ENCODE data around the gene TMEM151A.
"Not testable (repeated sequence)": the region's sequence is repeated elsewhere in the genome, so short reads cannot be mapped to it uniquely, and the experiment has no call there.

Gene TMEM151A

GRCh38 chr11:66297610-66298009 is 5.9 kb downstream of the TMEM151A start:
- Mint-ChIP-seq H3K36me3 (no peaks in the 10 kb centered on the region), H3K27ac (no peak overlapping the region), H3K9me3 (no peaks in the 10 kb centered on the region), H3K4me3 (no peak overlapping the region), H3K4me1 (peaks cover 9% of the 10 kb centered on the region)
- no peak for DNase-seq (ENCODE audit: low spot score in 2 of 2)
- no peak for ATAC-seq

- Mint-ChIP-seq H3K4me1 (no peaks in the 10 kb centered on the region), H3K4me3 (no peak overlapping the region), H3K9me3 (no peaks in the 10 kb centered on the region), H3K27ac (no peak overlapping the region), H3K36me3 (no peaks in the 10 kb centered on the region)
- ATAC-seq = no peak
- DNase-seq (ENCODE audit: low spot score in 2 of 2) = no peak
Observed at GRCh38 chr11:66299186-66299585, 7.5 kb downstream of the TMEM151A start.

- ATAC-seq (no peak), DNase-seq (ENCODE audit: low spot score in 2 of 2) (no peak)
- Mint-ChIP-seq H3K27ac (no peak overlapping the region), H3K36me3 (no peaks in the 10 kb centered on the region), H3K9me3 (no peaks in the 10 kb centered on the region), H3K4me3 (no peak overlapping the region), H3K4me1 (no peaks in the 10 kb centered on the region)
Observed at GRCh38 chr11:66302656-66303055, 11.0 kb downstream of the TMEM151A start.

GRCh38 chr11:66309475-66309874 is 17.8 kb downstream of the TMEM151A start:
- no peak overlapping the region for H3K4me3 Mint-ChIP-seq
- no peaks in the 10 kb centered on the region for H3K9me3 Mint-ChIP-seq

GRCh38 chr11:66310324-66310723 is 18.6 kb downstream of the TMEM151A start:
- no peak overlapping the region for H3K27ac Mint-ChIP-seq
- no peak for ATAC-seq
- no peak overlapping the region for H3K4me3 Mint-ChIP-seq

More at GRCh38 chr11:66309475-66309874, 17.8 kb downstream of the TMEM151A start:
- no peak for ATAC-seq
- Mint-ChIP-seq H3K27ac (no peak overlapping the region), H3K4me1 (peaks cover 20% of the 10 kb centered on the region), H3K36me3 (no peaks in the 10 kb centered on the region)
- no peak for DNase-seq (ENCODE audit: low spot score in 2 of 2)

GRCh38 chr11:66310803-66311440 is 19.2 kb downstream of the TMEM151A start:
- not testable (repeated sequence) for H3K27ac Mint-ChIP-seq; H3K9me3 Mint-ChIP-seq; ATAC-seq; DNase-seq (ENCODE audit: low spot score in 2 of 2); H3K36me3 Mint-ChIP-seq
- H3K4me3 Mint-ChIP-seq = peak overlapping the region; percentile 88
- peaks cover 33% of the 10 kb centered on the region for H3K4me1 Mint-ChIP-seq

More at GRCh38 chr11:66310324-66310723, 18.6 kb downstream of the TMEM151A start:
- no peak for DNase-seq (ENCODE audit: low spot score in 2 of 2)
- Mint-ChIP-seq H3K9me3 (no peaks in the 10 kb centered on the region), H3K36me3 (no peaks in the 10 kb centered on the region), H3K4me1 (peaks cover 27% of the 10 kb centered on the region)

- peak overlapping the region; percentile 96 for H3K27ac Mint-ChIP-seq
- no peaks in the 10 kb centered on the region for H3K9me3 Mint-ChIP-seq
- peak overlapping the region; percentile 88 for H3K4me3 Mint-ChIP-seq
- ATAC-seq = no peak
- no peaks in the 10 kb centered on the region for H3K36me3 Mint-ChIP-seq
- peaks cover 36% of the 10 kb centered on the region for H3K4me1 Mint-ChIP-seq
- no peak for DNase-seq (ENCODE audit: low spot score in 2 of 2)
Observed at GRCh38 chr11:66311470-66311964, 19.8 kb downstream of the TMEM151A start.

- H3K36me3 Mint-ChIP-seq = no peaks in the 10 kb centered on the region
- DNase-seq (ENCODE audit: low spot score in 2 of 2) (peak; percentile 97), ATAC-seq (peak; percentile 85)
- peak overlapping the region; percentile 88 for H3K4me3 Mint-ChIP-seq
- peak overlapping the region; percentile 96 for H3K27ac Mint-ChIP-seq
- peaks cover 36% of the 10 kb centered on the region for H3K4me1 Mint-ChIP-seq
- no peaks in the 10 kb centered on the region for H3K9me3 Mint-ChIP-seq
Observed at GRCh38 chr11:66311965-66312548, 20.4 kb downstream of the TMEM151A start.

- H3K4me3 Mint-ChIP-seq = peak overlapping the region; percentile 88
- peak overlapping the region; percentile 96 for H3K27ac Mint-ChIP-seq
- peaks cover 43% of the 10 kb centered on the region for H3K4me1 Mint-ChIP-seq
- ATAC-seq (peak; percentile 85), DNase-seq (ENCODE audit: low spot score in 2 of 2) (peak; percentile 96 to 99)
- no peaks in the 10 kb centered on the region for H3K9me3 Mint-ChIP-seq
- H3K36me3 Mint-ChIP-seq = no peaks in the 10 kb centered on the region
Observed at GRCh38 chr11:66312549-66313320, 21.0 kb downstream of the TMEM151A start.

GRCh38 chr11:66313321-66314185 is 21.9 kb downstream of the TMEM151A start:
- ATAC-seq (no peak), DNase-seq (ENCODE audit: low spot score in 2 of 2) (no peak)
- Mint-ChIP-seq H3K36me3 (no peaks in the 10 kb centered on the region), H3K4me1 (peaks cover 51% of the 10 kb centered on the region), H3K27ac (peak overlapping the region; percentile 96), H3K9me3 (no peaks in the 10 kb centered on the region), H3K4me3 (peak overlapping the region; percentile 88)

- DNase-seq (ENCODE audit: low spot score in 2 of 2) (no peak), ATAC-seq (no peak)
- Mint-ChIP-seq H3K36me3 (no peaks in the 10 kb centered on the region), H3K9me3 (no peaks in the 10 kb centered on the region), H3K4me3 (peak overlapping the region; percentile 88), H3K27ac (peak overlapping the region; percentile 73), H3K4me1 (peaks cover 57% of the 10 kb centered on the region)
Observed at GRCh38 chr11:66314186-66314501, 22.4 kb downstream of the TMEM151A start.

- Mint-ChIP-seq H3K4me3 (peak overlapping the region; percentile 88), H3K27ac (peak overlapping the region; percentile 81), H3K9me3 (no peaks in the 10 kb centered on the region), H3K4me1 (peaks cover 61% of the 10 kb centered on the region), H3K36me3 (no peaks in the 10 kb centered on the region)
- no peak for DNase-seq (ENCODE audit: low spot score in 2 of 2)
- no peak for ATAC-seq
Observed at GRCh38 chr11:66314561-66315497, 23.1 kb downstream of the TMEM151A start.

GRCh38 chr11:66315498-66315885 is 23.8 kb downstream of the TMEM151A start:
- Mint-ChIP-seq H3K27ac (peak overlapping the region; percentile 81), H3K4me3 (peak overlapping the region; percentile 88)
- no peak for ATAC-seq

More at GRCh38 chr11:66315498-66315885, 23.8 kb downstream of the TMEM151A start:
- DNase-seq (ENCODE audit: low spot score in 2 of 2) = no peak
- H3K36me3 Mint-ChIP-seq = no peaks in the 10 kb centered on the region
- H3K9me3 Mint-ChIP-seq = no peaks in the 10 kb centered on the region
- peaks cover 61% of the 10 kb centered on the region for H3K4me1 Mint-ChIP-seq

Data from stimulated activated effector memory CD8-positive, alpha-beta T cell treated with anti-CD3 and anti-CD28 coated beads, Interleukin-12 subunit alpha, Interleukin-12 subunit beta, amount 100 ng/mL, for 72 hours (primary cell).